SK-N-SH treated with all-trans-retinoic acid at 6 μM for 48 hours (cell line): Measurements from ENCODE around the gene KCNT1.

Experiments used
- ATAC-seq: fragments of 200-7000 bp; cut with Tn5 transposase; 3 replicates; pipeline ENCODE4 v1.9.1; 2020; ENCODE audit warnings: mild to moderate bottlenecking, moderate library complexity
- ARNTL ChIP-seq: fragments of 450-650 bp; formaldehyde crosslinking; IDR thresholded peaks from 2 replicates; pipeline ENCODE4 v1.5.0; 2020; ENCODE audit warnings: low read depth, mild to moderate bottlenecking, moderate library complexity, borderline replicate concordance
- BACH2 ChIP-seq: fragments of 250-450 bp; sonication (Bioruptor Pico); IDR thresholded peaks from 2 replicates; pipeline ENCODE4 v1.9.0; 2021; ENCODE audit warnings: mild to moderate bottlenecking, borderline replicate concordance
- CSDC2 ChIP-seq: fragments of 250-450 bp; sonication (Bioruptor Pico); IDR thresholded peaks from 2 replicates; pipeline ENCODE4 v1.5.0; 2020; ENCODE audit warnings: mild to moderate bottlenecking, moderate library complexity
- ESRRG ChIP-seq: fragments of 250-450 bp; sonication (Bioruptor Pico); IDR thresholded peaks from 2 replicates; pipeline ENCODE4 v1.6.1; 2021; ENCODE audit warnings: mild to moderate bottlenecking
- GLIS3 ChIP-seq: fragments of 250-450 bp; sonication (Bioruptor Pico); IDR thresholded peaks from 2 replicates; pipeline ENCODE4 v1.5.0; 2020; ENCODE audit warnings: mild to moderate bottlenecking, moderate library complexity
- ISL1 ChIP-seq: fragments of 250-450 bp; sonication (Bioruptor Pico); IDR thresholded peaks from 2 replicates; pipeline ENCODE4 v2.1.2; 2022; ENCODE audit warnings: mild to moderate bottlenecking, moderate library complexity
- OSR1 ChIP-seq: fragments of 250-450 bp; sonication (Bioruptor Pico); IDR thresholded peaks from 2 replicates; pipeline ENCODE4 v1.8.0; 2022; ENCODE audit warnings: moderate library complexity, mild to moderate bottlenecking, inconsistent platforms
- PPARA ChIP-seq: fragments of 250-450 bp; sonication (Bioruptor Pico); IDR thresholded peaks from 2 replicates; pipeline ENCODE4 v1.5.0; 2020; ENCODE audit warnings: mild to moderate bottlenecking, borderline replicate concordance
- RARB ChIP-seq: fragments of 250-450 bp; sonication (Bioruptor Pico); IDR thresholded peaks from 2 replicates; pipeline ENCODE4 v1.8.0; 2021; ENCODE audit warnings: mild to moderate bottlenecking, moderate library complexity
- SNAI2 ChIP-seq: fragments of 250-450 bp; sonication (Bioruptor Pico); IDR thresholded peaks from 2 replicates; pipeline ENCODE4 v1.5.0; 2020; ENCODE audit warnings: mild to moderate bottlenecking, moderate library complexity
- ZFP30 ChIP-seq: fragments of 450-650 bp; formaldehyde crosslinking; IDR thresholded peaks from 2 replicates; pipeline ENCODE4 v1.5.0; 2022; ENCODE audit warnings: mild to moderate bottlenecking, moderate library complexity
- ZNF70 ChIP-seq: fragments of 450-650 bp; formaldehyde crosslinking; IDR thresholded peaks from 2 replicates; pipeline ENCODE4 v1.5.0; 2020; ENCODE audit warnings: mild to moderate bottlenecking, moderate library complexity
- ZNF8 ChIP-seq: fragments of 450-650 bp; formaldehyde crosslinking; IDR thresholded peaks from 2 replicates; pipeline ENCODE4 v1.5.0; 2020; ENCODE audit warnings: mild to moderate bottlenecking, moderate library complexity
- TF ChIP-seq, protein P1 (sequence below): fragments of 250-450 bp; sonication (Bioruptor Pico); IDR thresholded peaks from 2 replicates; pipeline ENCODE4 v1.8.0; 2020; ENCODE audit warnings: mild to moderate bottlenecking, moderate library complexity, borderline replicate concordance
- TF ChIP-seq, protein P2 (sequence below): fragments of 250-450 bp; sonication (Bioruptor Pico); IDR thresholded peaks from 2 replicates; pipeline ENCODE4 v1.5.0; 2020; ENCODE audit warnings: mild to moderate bottlenecking, moderate library complexity
- TF ChIP-seq, protein P3 (sequence below): fragments of 250-450 bp; sonication (Bioruptor Pico); IDR thresholded peaks from 2 replicates; pipeline ENCODE4 v1.5.1; 2021; ENCODE audit warnings: mild to moderate bottlenecking, moderate library complexity
- TF ChIP-seq, protein P4 (sequence below): fragments of 250-450 bp; sonication (Bioruptor Pico); IDR thresholded peaks from 2 replicates; pipeline ENCODE4 v1.8.0; 2021; ENCODE audit warnings: low read depth, mild to moderate bottlenecking, moderate library complexity, borderline replicate concordance

The KCNT1 gene

DNA sequence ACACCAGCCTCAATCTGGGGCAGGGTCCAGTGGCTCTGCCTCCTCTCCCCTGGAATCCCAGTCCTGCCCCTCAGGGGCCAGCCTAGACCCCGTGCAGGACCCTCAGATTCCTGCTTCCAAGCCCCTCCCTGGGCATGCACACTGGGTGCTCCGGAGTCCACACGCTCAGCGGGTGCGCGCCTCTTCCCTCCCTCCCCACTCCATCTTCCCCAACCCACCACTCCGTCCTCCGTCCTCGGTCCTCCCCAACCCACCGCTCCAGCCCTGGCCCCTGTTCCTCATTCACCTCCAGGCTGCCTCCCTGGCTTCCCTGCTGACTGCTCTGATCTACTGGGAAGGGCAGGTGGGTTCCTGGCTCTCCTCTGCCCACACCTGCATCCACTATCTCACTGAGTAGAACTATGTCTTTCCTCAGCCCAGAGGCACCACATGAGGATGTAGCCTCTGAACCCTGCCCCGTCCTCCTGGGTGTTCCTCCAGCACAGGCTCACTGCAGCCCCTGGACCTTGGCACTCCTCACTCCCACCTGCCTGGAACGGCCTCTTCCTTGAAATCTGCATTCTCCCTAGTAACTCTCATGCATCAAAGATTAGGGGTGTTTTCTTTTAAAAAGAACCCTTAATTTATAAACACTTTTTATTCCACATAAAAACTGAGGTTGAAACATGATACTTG lies 112.6 kb downstream of the KCNT1 start:
- ATAC-seq, result no peak
- TF ChIP-seq ARNTL (CRISPR knock-in tag) (no peak), ESRRG (CRISPR knock-in tag) (no peak), ZFP30 (CRISPR knock-in tag) (no peak), ZNF8 (no peak), GLIS3 (CRISPR knock-in tag) (no peak), SNAI2 (no peak), OSR1 (CRISPR knock-in tag) (no peak), ISL1 (no peak), BACH2 (CRISPR knock-in tag) (no peak), CSDC2 (no peak)
- TF ChIP-seq, protein P1, sequence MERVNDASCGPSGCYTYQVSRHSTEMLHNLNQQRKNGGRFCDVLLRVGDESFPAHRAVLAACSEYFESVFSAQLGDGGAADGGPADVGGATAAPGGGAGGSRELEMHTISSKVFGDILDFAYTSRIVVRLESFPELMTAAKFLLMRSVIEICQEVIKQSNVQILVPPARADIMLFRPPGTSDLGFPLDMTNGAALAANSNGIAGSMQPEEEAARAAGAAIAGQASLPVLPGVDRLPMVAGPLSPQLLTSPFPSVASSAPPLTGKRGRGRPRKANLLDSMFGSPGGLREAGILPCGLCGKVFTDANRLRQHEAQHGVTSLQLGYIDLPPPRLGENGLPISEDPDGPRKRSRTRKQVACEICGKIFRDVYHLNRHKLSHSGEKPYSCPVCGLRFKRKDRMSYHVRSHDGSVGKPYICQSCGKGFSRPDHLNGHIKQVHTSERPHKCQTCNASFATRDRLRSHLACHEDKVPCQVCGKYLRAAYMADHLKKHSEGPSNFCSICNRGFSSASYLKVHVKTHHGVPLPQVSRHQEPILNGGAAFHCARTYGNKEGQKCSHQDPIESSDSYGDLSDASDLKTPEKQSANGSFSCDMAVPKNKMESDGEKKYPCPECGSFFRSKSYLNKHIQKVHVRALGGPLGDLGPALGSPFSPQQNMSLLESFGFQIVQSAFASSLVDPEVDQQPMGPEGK (CRISPR knock-in tag), result no peak
- TF ChIP-seq, protein P2, sequence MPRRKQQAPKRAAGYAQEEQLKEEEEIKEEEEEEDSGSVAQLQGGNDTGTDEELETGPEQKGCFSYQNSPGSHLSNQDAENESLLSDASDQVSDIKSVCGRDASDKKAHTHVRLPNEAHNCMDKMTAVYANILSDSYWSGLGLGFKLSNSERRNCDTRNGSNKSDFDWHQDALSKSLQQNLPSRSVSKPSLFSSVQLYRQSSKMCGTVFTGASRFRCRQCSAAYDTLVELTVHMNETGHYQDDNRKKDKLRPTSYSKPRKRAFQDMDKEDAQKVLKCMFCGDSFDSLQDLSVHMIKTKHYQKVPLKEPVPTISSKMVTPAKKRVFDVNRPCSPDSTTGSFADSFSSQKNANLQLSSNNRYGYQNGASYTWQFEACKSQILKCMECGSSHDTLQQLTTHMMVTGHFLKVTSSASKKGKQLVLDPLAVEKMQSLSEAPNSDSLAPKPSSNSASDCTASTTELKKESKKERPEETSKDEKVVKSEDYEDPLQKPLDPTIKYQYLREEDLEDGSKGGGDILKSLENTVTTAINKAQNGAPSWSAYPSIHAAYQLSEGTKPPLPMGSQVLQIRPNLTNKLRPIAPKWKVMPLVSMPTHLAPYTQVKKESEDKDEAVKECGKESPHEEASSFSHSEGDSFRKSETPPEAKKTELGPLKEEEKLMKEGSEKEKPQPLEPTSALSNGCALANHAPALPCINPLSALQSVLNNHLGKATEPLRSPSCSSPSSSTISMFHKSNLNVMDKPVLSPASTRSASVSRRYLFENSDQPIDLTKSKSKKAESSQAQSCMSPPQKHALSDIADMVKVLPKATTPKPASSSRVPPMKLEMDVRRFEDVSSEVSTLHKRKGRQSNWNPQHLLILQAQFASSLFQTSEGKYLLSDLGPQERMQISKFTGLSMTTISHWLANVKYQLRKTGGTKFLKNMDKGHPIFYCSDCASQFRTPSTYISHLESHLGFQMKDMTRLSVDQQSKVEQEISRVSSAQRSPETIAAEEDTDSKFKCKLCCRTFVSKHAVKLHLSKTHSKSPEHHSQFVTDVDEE (CRISPR knock-in tag), result no peak
- TF ChIP-seq, protein P3, sequence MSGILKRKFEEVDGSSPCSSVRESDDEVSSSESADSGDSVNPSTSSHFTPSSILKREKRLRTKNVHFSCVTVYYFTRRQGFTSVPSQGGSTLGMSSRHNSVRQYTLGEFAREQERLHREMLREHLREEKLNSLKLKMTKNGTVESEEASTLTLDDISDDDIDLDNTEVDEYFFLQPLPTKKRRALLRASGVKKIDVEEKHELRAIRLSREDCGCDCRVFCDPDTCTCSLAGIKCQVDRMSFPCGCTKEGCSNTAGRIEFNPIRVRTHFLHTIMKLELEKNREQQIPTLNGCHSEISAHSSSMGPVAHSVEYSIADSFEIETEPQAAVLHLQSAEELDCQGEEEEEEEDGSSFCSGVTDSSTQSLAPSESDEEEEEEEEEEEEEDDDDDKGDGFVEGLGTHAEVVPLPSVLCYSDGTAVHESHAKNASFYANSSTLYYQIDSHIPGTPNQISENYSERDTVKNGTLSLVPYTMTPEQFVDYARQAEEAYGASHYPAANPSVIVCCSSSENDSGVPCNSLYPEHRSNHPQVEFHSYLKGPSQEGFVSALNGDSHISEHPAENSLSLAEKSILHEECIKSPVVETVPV (CRISPR knock-in tag), result no peak

DNA sequence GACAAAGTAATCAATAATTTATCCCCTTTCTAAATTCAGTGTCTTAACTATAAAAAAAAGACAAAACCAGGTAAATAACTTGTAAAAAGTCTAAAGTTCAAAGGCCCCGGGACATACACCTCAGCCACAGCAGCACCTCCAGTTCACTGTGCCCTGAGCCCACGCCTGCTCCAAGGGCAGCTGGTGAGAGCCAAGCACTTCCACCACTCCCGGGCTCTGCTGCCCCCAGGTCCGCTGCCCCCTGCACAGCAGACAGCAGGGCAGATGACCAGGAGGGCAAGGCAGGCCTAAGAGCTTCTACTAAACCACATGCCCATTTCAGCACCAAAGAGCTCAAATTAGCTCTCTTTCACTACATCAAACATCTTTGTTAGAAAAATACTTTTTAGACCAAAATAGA lies 113.4 kb downstream of the KCNT1 start:
- TF ChIP-seq ARNTL (CRISPR knock-in tag) (no peak), ZNF70 (no peak), BACH2 (CRISPR knock-in tag) (no peak), PPARA (no peak), ISL1 (no peak), RARB (CRISPR knock-in tag) (no peak), GLIS3 (CRISPR knock-in tag) (no peak), OSR1 (CRISPR knock-in tag) (no peak)
- TF ChIP-seq, protein P1 (CRISPR knock-in tag), result no peak
- TF ChIP-seq, protein P3 (CRISPR knock-in tag), result no peak
- TF ChIP-seq, protein P4, sequence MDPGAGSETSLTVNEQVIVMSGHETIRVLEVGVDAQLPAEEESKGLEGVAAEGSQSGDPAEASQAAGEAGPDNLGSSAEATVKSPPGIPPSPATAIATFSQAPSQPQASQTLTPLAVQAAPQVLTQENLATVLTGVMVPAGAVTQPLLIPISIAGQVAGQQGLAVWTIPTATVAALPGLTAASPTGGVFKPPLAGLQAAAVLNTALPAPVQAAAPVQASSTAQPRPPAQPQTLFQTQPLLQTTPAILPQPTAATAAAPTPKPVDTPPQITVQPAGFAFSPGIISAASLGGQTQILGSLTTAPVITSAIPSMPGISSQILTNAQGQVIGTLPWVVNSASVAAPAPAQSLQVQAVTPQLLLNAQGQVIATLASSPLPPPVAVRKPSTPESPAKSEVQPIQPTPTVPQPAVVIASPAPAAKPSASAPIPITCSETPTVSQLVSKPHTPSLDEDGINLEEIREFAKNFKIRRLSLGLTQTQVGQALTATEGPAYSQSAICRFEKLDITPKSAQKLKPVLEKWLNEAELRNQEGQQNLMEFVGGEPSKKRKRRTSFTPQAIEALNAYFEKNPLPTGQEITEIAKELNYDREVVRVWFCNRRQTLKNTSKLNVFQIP (CRISPR knock-in tag), result no peak
- no peak for ATAC-seq
